Fibroblast of skin of back (primary cell): Measurements from ENCODE around the gene REXO4. TPM values are rescaled to one million over a fixed set of nuclear protein-coding genes. Genes with fewer than 3 reads are reported as not detected.
"Not testable (repeated sequence)": the region's sequence is repeated elsewhere in the genome, so short reads cannot be mapped to it uniquely, and the experiment has no call there.

Experiments used
- DNase-seq: peaks from one replicate; pipeline ENCODE4 v3.0.0-alpha.2; 2013
- polyA plus RNA-seq, 2 experiments: library from polyadenylated mRNA; unstranded; fragments of 120-200 nt; gene quantifications; one replicate each; pipeline ENCODE4 v1.2.1, GENCODE V29; 2013; ENCODE audit not compliant: insufficient read length in 2 of 2

Gene REXO4
- 22.9 TPM for polyA plus RNA-seq (2013, experiment 1 of 2; ENCODE audit: insufficient read length)
- polyA plus RNA-seq (2013, experiment 2 of 2; ENCODE audit: insufficient read length): 15.3 TPM

GRCh38 chr9:133417541-133418461 is at the start of gene REXO4:
Gene REXO4, minus strand, starts transcription at chr9:133418010. Its CDS starts 166 bp downstream, at chr9:133417844.
- peak; percentile 91 for DNase-seq

- no peak for DNase-seq
These were observed 49.3 kb upstream of the REXO4 start for GRCh38 chr9:133467101-133467500.

GRCh38 chr9:133465984-133466383 is 48.2 kb upstream of the REXO4 start:
- DNase-seq: no peak

GRCh38 chr9:133464638-133465037 is 46.8 kb upstream of the REXO4 start:
- no peak for DNase-seq

- DNase-seq: no peak
These were observed 46.2 kb upstream of the REXO4 start for GRCh38 chr9:133463864-133464615.

GRCh38 chr9:133463234-133463863 is 45.5 kb upstream of the REXO4 start:
- DNase-seq: no peak

- DNase-seq: no peak
These were observed 44.2 kb upstream of the REXO4 start for GRCh38 chr9:133461975-133462374.

- no peak for DNase-seq
These were observed 42.8 kb upstream of the REXO4 start for GRCh38 chr9:133460405-133461175.

GRCh38 chr9:133459476-133460404 is 41.9 kb upstream of the REXO4 start, which contains the start of gene CACFD1:
Gene CACFD1, plus strand, starts transcription at chr9:133459978. Its CDS starts 89 bp downstream, at chr9:133460067.
- DNase-seq: peak; percentile 89

- no peak for DNase-seq
These were observed 41.0 kb upstream of the REXO4 start for GRCh38 chr9:133458643-133459312.

- no peak for DNase-seq
These were observed 39.9 kb upstream of the REXO4 start for GRCh38 chr9:133457748-133458147.

- DNase-seq: no peak
These were observed 39.4 kb upstream of the REXO4 start for GRCh38 chr9:133457233-133457632.

- DNase-seq: no peak
These were observed 38.6 kb upstream of the REXO4 start for GRCh38 chr9:133456409-133456808.

- DNase-seq: no peak
These were observed 38.1 kb upstream of the REXO4 start for GRCh38 chr9:133455936-133456335.

- no peak for DNase-seq
These were observed 37.3 kb upstream of the REXO4 start for GRCh38 chr9:133454943-133455673.

- no peak for DNase-seq
These were observed 36.5 kb upstream of the REXO4 start for GRCh38 chr9:133454325-133454724.

- no peak for DNase-seq
These were observed 35.8 kb upstream of the REXO4 start for GRCh38 chr9:133453651-133454050.

- no peak for DNase-seq
These were observed 34.8 kb upstream of the REXO4 start for GRCh38 chr9:133452562-133452961.

- DNase-seq: not testable (repeated sequence)
These were observed 34.1 kb upstream of the REXO4 start for GRCh38 chr9:133451865-133452264.
